Stomach (tissue), 4 donors: ENCODE results near the gene ARID5B.

ENCODE experiments used
- EP300 ChIP-seq: sonication (generic); formaldehyde crosslinking; IDR thresholded peaks from one replicate; pipeline ENCODE4 v1.6.1; 2017; ENCODE audit warnings: antibody characterized with exemption
- POLR2AphosphoS5 ChIP-seq, 3 donors: sonication (generic); formaldehyde crosslinking; IDR thresholded peaks; one replicate each; pipeline ENCODE4 v1.6.1; 2016; ENCODE audit warnings: antibody characterized with exemption in 3 of 3
- TF ChIP-seq, protein P1 (sequence below), 7 experiments: fragments of 450-650 bp in 4 of 7; fragments of 200-600 bp in 3 of 7; sonication (generic) in 3 of 7; IDR thresholded peaks; one replicate each; pipeline ENCODE4 v1.5.1; 2016 to 2019; ENCODE audit warnings: antibody characterized with exemption in 7 of 7, control low read depth in 2 of 7, mild to moderate bottlenecking in 1 of 7

DNA sequence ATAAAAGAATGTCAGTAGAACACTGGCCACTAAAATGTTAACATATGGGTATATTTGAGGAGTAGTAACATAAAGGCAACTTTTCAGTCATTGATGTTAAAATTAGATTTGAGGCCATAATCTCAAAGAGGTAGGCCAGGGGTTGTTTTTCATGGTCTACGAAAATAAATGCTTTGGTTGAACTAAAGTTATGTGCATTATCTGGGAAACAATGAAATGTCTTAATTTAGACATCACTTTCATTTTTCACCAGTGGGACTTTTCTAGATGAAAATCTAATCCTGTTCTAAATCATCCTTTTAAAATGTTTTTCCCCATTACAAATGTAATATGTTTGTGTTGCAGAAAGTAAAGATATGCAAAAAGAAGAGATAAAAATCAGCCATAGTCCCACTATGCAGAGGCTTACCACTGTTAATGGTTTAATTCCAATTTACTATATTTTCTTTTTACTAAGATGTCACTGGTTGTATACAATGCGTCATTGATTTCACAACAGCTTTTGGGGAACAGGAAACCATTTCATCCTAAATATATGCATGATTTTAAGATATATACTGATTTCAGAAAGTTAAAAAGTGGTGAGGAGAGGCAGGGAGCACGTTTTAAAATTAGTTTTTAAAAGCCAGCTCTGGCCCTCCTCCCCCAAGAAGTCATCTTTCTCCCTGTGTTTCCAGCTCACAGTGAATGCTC lies 64.3 kb downstream of the ARID5B start:
- TF ChIP-seq, protein P1, sequence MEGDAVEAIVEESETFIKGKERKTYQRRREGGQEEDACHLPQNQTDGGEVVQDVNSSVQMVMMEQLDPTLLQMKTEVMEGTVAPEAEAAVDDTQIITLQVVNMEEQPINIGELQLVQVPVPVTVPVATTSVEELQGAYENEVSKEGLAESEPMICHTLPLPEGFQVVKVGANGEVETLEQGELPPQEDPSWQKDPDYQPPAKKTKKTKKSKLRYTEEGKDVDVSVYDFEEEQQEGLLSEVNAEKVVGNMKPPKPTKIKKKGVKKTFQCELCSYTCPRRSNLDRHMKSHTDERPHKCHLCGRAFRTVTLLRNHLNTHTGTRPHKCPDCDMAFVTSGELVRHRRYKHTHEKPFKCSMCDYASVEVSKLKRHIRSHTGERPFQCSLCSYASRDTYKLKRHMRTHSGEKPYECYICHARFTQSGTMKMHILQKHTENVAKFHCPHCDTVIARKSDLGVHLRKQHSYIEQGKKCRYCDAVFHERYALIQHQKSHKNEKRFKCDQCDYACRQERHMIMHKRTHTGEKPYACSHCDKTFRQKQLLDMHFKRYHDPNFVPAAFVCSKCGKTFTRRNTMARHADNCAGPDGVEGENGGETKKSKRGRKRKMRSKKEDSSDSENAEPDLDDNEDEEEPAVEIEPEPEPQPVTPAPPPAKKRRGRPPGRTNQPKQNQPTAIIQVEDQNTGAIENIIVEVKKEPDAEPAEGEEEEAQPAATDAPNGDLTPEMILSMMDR (IDR thresholded peaks at IDR 0.05) = no peak
- no peak for TF ChIP-seq EP300
- TF ChIP-seq POLR2AphosphoS5 (IDR thresholded peaks at IDR 0.05) = no peak
